ENCODE data around the gene HOGA1. TPM values are rescaled to one million over a fixed set of nuclear protein-coding genes. Genes with fewer than 3 reads are reported as not detected.
"Not testable (repeated sequence)": the region's sequence is repeated elsewhere in the genome, so short reads cannot be mapped to it uniquely, and the experiment has no call there.

Gene HOGA1
- total RNA-seq, 1 donor from 2014 or later: 2.6 TPM

DNA sequence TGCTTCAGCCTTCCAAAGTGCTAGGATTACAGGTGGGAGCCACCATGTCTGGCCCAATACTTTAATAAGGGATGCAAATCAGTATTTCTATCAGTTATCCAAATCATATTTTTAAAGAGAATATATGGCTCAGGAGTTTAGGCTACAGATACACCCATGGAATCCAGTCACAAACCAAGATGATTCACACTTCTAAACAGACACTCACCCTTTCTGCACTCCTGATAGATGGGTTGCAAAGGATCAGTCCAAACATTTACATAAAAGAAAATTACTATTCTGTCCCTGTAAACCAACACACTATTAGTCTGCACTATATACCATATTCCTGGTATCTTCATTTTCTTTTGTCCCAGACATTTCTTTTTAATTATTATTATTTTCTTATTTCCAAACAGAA, 46.9 kb downstream of the HOGA1 start:
- TF ChIP-seq, protein P1, sequence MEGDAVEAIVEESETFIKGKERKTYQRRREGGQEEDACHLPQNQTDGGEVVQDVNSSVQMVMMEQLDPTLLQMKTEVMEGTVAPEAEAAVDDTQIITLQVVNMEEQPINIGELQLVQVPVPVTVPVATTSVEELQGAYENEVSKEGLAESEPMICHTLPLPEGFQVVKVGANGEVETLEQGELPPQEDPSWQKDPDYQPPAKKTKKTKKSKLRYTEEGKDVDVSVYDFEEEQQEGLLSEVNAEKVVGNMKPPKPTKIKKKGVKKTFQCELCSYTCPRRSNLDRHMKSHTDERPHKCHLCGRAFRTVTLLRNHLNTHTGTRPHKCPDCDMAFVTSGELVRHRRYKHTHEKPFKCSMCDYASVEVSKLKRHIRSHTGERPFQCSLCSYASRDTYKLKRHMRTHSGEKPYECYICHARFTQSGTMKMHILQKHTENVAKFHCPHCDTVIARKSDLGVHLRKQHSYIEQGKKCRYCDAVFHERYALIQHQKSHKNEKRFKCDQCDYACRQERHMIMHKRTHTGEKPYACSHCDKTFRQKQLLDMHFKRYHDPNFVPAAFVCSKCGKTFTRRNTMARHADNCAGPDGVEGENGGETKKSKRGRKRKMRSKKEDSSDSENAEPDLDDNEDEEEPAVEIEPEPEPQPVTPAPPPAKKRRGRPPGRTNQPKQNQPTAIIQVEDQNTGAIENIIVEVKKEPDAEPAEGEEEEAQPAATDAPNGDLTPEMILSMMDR (IDR thresholded peaks at IDR 0.05): no peak
- no peak overlapping the region for H3K4me3 ChIP-seq
- peaks cover 0 to 3% of the 10 kb centered on the region in 2 donors for H3K4me1 ChIP-seq
- DNase-seq (ENCODE audit: low spot score in 2 of 2): no peak
- no peak overlapping the region for H3K27ac ChIP-seq
- intact Hi-C loops (cut with DNase I): loop anchor here (5.0 kb wide), 1 partner anchor 204 kb away; the partner anchor contains the start of gene PGAM1
- H3K36me3 ChIP-seq: no peaks in the 10 kb centered on the region
- H3K9me3 ChIP-seq: no peaks in the 10 kb centered on the region
- H3K27me3 ChIP-seq: no peaks in the 10 kb centered on the region

DNA sequence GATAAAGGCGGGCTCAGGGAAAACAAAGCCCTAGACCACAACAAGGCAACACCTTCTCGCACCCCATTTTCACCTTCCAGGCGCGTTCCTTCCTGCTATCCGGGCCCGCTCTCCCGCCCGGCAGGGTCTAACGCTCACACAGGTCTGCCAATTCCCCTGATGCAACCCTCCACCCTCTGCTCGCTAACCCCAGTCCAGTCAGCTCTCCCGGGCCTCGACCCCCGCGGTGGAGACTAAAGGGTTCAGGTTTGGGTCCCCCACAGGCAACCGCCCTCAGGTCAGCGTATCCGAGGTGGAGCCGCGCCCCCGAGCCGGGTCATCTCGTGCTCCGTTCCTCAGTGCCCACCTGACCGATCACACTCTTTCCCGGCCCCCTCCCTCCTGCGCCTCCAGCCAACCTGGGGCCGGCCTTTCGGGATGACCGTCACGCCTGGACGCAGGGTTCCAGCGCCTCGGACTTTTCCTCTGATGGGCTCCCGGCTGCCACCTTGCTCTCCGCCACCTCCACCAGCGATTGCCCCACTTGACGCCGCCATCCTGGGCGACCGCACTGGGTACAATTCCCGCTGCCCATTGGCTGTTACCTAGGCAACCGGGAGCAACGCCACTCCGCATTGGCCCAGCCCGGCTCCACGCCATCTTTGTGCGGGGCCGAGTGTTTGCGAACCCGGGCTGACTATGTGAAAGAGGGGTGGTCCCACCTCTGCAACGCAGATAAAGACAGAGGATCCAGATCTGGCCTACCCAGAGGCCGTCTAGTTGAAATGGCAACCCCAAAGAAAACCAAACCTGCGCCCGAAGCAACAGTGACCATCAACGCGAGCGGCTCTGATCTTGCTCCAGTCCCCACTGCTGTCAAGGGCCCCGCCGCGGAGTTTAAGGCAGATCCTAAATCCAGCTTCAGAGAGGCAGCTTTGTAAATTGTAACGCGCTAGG, 49.0 kb downstream of the HOGA1 start, which contains the start of gene MORN4:
TSS of gene MORN4 (minus strand) at position 552 of the 936 bp plus-strand sequence. CDS start 13,847 bp downstream, outside the sequence.
- Histone ChIP-seq H3K36me3 (no peaks in the 10 kb centered on the region), H3K27ac (peak within 1 kb of the TSS in 1 of 2 donors; percentile 6), H3K27me3 (no peaks in the 10 kb centered on the region), H3K4me3 (peak within 1 kb of the TSS; percentile 73 to 74), H3K4me1 (peaks cover 0 to 3% of the 10 kb centered on the region in 2 donors), H3K9me3 (no peaks in the 10 kb centered on the region)
- peak; percentile 69 to 96 for DNase-seq (ENCODE audit: low spot score in 2 of 2)
- TF ChIP-seq, protein P1 (IDR thresholded peaks at IDR 0.05): no peak
- intact Hi-C loops (cut with DNase I): loop anchor here (1.0 to 5.0 kb wide), 2 partner anchors 135 to 206 kb away; partner anchors contain the start of genes MMS19, PGAM1 and UBTD1

GRCh38 chr10:97633921-97634320, 49.7 kb downstream of the HOGA1 start:
- Histone ChIP-seq H3K4me3 (peak overlapping the region; percentile 73 to 74), H3K4me1 (peaks cover 0 to 3% of the 10 kb centered on the region in 2 donors), H3K36me3 (no peaks in the 10 kb centered on the region), H3K27ac (no peak overlapping the region), H3K9me3 (no peaks in the 10 kb centered on the region), H3K27me3 (no peaks in the 10 kb centered on the region)
- TF ChIP-seq, protein P1 (IDR thresholded peaks at IDR 0.05): no peak
- DNase-seq (ENCODE audit: low spot score in 2 of 2): no peak
- intact Hi-C loops (cut with DNase I): loop anchor here (1.0 to 5.0 kb wide), 2 partner anchors 136 to 207 kb away; partner anchors contain the start of genes MMS19, PGAM1 and UBTD1

- Histone ChIP-seq H3K9me3 (no peaks in the 10 kb centered on the region), H3K4me3 (no peak overlapping the region), H3K27ac (no peak overlapping the region), H3K4me1 (peaks cover 0 to 3% of the 10 kb centered on the region in 2 donors), H3K27me3 (no peaks in the 10 kb centered on the region), H3K36me3 (no peaks in the 10 kb centered on the region)
- intact Hi-C loops (cut with DNase I): no loop called here
- no peak for DNase-seq (ENCODE audit: low spot score in 2 of 2)
- TF ChIP-seq, protein P1 (IDR thresholded peaks at IDR 0.05): no peak
Measured at GRCh38 chr10:97635577-97635976, 51.4 kb downstream of the HOGA1 start.

DNA sequence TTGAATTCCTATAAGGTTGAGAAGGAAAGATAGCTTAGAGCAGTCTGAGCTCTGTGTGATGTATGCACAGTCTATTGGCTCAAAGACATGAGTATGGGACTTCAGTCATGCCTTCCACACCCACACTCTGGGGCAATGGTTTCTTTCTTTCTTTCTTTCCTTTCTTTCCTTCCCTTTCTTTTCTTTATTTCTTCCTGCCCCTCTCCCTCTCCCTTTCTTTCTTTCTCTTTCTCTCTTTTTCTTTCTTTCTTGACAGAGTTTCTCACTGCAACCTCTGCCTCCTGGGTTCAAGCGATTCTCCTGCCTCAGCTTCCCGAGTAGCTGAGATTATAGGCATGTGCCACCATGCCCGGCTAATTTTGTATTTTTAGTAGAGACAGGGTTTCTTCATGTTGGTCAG, 54.9 kb downstream of the HOGA1 start:
- H3K36me3 ChIP-seq; H3K27ac ChIP-seq; intact Hi-C loops (cut with DNase I): not testable (repeated sequence)

More for the DNA sequence above, 54.9 kb downstream of the HOGA1 start:
- DNase-seq (ENCODE audit: low spot score in 2 of 2); H3K27me3 ChIP-seq; H3K9me3 ChIP-seq; H3K4me3 ChIP-seq: not testable (repeated sequence)
- peaks cover 0 to 13% of the 10 kb centered on the region in 2 donors for H3K4me1 ChIP-seq
